HG02852 (cell line): ENCODE data around the gene TIA1.

Experiments used
- ATAC-seq: cut with Tn5 transposase; IDR thresholded peaks from one replicate; pipeline ENCODE4 v1.9.1; 2021; ENCODE audit warnings: mild to moderate bottlenecking, moderate library complexity; ENCODE audit not compliant: unreplicated experiment

Gene TIA1

DNA sequence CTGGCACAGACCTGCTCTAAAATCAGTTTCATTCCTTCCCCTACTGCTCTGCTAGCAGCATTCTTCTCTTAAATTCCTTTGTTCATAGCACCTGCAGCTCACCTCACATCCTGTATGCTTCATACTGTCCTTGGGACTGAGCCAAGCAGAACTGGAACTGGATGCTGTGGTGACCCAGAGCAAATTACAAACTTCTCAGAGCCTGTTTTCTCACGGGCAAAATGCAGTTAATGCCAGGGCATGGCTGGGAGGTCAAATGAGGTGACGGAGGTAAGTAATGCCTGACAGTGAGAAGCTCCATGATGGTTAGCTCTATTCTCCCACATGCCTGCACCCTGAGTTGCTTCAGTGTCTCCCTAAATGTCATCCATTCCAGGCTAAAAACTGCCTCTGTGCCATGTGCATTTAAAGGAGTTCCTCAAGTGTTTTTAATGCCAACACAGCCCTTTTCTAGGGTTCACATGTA is 87.3 kb downstream of the TIA1 start:
- peak; percentile 69 for ATAC-seq

DNA sequence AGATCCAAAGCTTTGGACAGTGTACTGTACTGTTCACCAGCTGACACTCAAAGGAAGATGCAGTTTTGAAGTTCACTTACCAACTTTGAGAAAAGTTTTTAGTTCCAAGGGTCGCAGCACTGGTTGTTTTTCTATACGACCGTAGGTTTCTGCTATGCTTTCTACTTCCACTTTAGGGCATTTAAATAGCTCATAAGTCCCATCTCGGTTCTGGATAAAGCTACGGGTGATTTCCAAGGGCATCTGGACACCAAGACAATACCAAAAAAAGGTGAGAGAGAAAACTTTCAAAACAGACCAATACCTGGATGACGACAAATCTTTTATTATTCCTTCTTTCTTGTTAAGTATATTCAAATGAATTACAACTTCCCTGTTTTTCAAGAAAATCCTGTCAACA is 87.9 kb downstream of the TIA1 start:
- no peak for ATAC-seq
